Kidney epithelial cell (primary cell): Measurements from ENCODE around the gene HIGD1C. TPM values are rescaled to one million over a fixed set of nuclear protein-coding genes. Genes with fewer than 3 reads are reported as not detected.

ENCODE experiments used
- DNase-seq: peaks from one replicate; pipeline ENCODE4 v3.0.0-alpha.2; 2010; ENCODE audit warnings: low read depth
- H3K27me3 ChIP-seq: 2 replicates; pipeline ENCODE4 v1.6.0; 2011; ENCODE audit warnings: low read length; ENCODE audit not compliant: control insufficient read depth, insufficient read depth
- H3K36me3 ChIP-seq: 2 replicates; pipeline ENCODE4 v1.5.1; 2011; ENCODE audit warnings: low read length; ENCODE audit not compliant: control insufficient read depth, insufficient read depth
- H3K4me3 ChIP-seq: 2 replicates; pipeline ENCODE4 v1.5.1; 2011; ENCODE audit warnings: low read depth, mild to moderate bottlenecking, control low read depth, low read length
- total RNA-seq: library from RNA; depleted of rRNA; stranded (reverse); fragments of >200 nt; gene quantifications from 2 replicates; pipeline ENCODE4 v1.2.3, GENCODE V29; 2015
- TF ChIP-seq, protein P1 (sequence below): IDR thresholded peaks from 2 replicates; pipeline ENCODE4 v1.5.1; 2011; ENCODE audit warnings: mild to moderate bottlenecking, moderate library complexity, low read length, control low read depth, inconsistent platforms; ENCODE audit not compliant: insufficient read depth, poor library complexity, severe bottlenecking

HIGD1C gene
- total RNA-seq, 1 donor from 2014 or later = not detected

DNA sequence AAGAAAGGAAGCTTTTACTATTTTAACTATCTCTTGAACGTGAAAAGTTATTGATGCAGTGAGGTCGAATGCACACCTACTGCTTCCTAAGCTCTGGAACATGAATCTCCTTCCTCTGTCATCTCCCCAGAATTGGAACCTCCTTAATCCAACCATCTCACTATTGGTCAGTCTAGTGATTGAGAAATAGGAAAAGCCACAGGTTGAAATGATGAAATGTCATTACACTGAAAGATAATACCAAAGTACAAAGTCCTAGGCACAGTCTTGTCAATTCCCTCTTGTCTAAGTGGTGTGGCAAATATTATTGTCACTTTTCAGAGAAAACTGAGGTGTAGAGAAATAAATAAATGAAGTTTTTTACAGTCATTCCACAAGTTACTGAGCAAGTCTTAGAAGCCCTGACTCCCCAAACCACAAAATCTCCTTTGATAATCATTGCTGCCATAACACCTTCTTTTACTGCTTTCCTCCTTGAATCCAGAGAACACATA, 19.5 kb upstream of the HIGD1C start:
- TF ChIP-seq, protein P1, sequence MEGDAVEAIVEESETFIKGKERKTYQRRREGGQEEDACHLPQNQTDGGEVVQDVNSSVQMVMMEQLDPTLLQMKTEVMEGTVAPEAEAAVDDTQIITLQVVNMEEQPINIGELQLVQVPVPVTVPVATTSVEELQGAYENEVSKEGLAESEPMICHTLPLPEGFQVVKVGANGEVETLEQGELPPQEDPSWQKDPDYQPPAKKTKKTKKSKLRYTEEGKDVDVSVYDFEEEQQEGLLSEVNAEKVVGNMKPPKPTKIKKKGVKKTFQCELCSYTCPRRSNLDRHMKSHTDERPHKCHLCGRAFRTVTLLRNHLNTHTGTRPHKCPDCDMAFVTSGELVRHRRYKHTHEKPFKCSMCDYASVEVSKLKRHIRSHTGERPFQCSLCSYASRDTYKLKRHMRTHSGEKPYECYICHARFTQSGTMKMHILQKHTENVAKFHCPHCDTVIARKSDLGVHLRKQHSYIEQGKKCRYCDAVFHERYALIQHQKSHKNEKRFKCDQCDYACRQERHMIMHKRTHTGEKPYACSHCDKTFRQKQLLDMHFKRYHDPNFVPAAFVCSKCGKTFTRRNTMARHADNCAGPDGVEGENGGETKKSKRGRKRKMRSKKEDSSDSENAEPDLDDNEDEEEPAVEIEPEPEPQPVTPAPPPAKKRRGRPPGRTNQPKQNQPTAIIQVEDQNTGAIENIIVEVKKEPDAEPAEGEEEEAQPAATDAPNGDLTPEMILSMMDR = no peak
- Histone ChIP-seq H3K36me3 (no peaks in the 10 kb centered on the region), H3K27me3 (no peaks in the 10 kb centered on the region), H3K4me3 (no peak overlapping the region)
- no peak for DNase-seq

DNA sequence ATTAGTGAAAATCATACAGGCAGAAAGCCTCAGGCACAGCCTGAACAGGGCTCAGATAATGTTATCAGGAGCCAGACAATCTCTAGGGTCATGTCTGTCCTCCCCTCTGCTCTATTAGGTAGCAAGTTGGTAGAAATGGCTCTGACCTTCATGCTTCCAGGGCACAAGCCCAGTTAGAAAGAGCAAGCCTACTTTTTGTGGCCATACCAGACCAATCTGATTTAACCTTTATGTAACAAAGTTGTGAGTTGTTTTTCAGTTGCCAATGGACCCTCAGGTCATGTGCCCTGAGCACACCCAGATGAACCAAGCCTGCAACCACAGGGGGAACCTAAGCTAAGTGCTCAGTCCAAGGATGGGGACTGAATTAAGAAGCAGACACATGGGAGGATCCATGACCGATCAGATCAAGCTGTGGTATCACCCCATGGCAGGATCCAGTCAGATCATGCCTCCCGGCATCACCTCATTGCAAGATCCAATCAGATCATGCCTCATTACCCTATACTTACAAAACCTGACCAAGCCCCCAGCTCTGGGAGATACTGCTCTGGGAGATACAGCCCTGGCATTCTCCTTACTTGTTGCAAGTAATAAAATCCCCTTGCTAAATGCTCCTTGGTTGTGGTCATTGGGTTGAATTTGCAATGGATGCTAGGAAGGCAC, 18.8 kb upstream of the HIGD1C start:
- no peak for DNase-seq
- TF ChIP-seq, protein P1 = no peak
- H3K27me3 ChIP-seq = no peaks in the 10 kb centered on the region
- H3K36me3 ChIP-seq = no peaks in the 10 kb centered on the region
- no peak overlapping the region for H3K4me3 ChIP-seq

DNA sequence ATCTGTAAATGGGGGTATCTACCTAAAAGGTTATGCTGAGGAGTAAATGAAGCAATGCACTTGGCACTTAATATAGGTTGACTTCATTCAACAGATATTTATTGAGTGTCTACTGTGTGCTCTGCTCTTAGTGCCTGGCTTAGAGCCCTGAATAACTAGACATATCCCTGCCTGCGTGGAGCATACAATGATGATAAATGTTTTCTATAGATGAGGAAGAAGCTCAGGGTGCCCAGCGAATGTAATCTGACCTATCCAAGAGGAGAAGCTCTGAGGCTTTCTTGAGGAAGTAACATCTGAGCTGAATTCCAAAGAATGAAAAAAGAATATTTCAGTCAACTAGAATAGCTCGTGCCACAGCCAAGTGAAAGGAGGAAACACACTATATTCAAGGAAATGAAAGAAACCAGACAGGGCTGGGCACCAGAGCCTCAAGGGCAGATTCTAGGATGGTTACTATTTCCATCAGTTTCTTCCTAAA, 17.9 kb upstream of the HIGD1C start:
- no peak for DNase-seq
- no peak overlapping the region for H3K4me3 ChIP-seq
- TF ChIP-seq, protein P1 = no peak
- no peaks in the 10 kb centered on the region for H3K36me3 ChIP-seq
- H3K27me3 ChIP-seq = no peaks in the 10 kb centered on the region

DNA sequence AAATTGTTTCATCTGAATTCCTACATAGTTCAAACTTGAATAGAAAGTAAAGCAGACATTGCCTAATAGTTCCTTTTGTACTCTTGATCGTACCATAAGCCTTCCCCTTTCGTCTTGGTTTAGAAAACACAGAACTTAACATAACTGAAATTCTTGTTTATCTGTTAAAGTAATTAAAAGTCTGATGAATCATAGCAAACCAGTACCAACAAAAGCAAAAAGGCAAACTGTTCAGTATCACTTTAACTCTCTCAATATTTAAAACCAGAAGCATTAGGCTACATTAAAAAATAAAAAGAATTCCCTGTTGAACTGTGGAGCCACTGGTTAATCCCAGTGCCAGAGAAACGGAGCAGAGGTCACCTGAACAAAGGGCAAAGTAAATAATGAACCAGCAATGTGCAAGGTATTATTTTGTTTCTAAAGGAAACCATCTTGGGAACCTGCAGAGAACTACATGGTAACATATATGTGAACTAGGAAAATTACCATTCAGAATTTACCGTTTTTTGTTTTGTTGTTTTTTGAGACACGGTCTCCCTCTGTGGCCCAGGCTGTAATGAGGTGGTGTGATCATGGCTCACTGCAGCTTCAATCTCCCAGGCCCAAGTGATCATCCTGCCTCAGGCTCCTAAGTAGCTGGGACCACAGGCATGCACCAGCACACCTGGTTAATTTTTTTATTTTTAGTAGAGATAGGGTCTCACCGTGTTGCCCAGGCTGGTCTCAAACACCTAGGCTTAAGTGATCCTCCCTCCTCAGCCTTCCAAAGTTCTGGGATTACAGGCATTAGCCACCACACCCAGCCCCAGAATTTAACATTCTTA, 17.1 kb upstream of the HIGD1C start:
- Histone ChIP-seq H3K4me3 (no peak overlapping the region), H3K27me3 (no peaks in the 10 kb centered on the region), H3K36me3 (no peaks in the 10 kb centered on the region)
- TF ChIP-seq, protein P1 = no peak
- DNase-seq = no peak

DNA sequence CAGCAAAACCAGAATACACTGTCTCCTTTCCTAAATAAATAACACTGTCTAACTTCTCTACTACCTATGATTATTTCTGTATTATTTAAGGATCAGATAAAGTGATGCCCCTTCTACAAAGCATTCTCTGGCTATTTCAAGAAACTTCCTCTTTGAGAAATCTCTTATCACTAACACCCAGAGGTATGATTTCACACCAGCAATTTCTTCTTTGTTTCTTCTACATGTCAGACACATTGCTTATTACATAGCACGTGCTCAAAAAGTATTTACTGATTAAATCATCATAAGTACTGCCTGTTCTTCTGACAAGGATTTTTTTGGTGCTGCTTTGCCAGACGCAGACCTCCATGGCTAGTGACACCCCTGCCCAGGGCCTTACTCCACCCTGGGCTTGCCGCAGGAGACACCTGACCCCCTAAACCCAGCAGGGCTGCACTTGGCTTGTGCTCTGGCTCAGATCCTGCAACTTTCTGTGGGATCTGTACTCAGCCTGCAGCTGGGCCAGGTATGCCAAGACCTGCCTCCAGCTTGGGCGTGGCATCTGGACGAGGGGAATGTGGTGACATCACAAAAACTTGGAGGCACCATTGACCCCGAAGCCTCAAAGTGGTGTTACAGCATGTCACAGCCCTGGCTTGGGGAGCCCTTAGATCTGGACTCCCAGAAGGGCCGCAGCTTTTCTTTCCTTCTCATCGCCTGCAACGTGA, 15.4 kb upstream of the HIGD1C start:
- TF ChIP-seq, protein P1 = no peak
- Histone ChIP-seq H3K4me3 (no peak overlapping the region), H3K27me3 (no peaks in the 10 kb centered on the region), H3K36me3 (no peaks in the 10 kb centered on the region)
- DNase-seq = no peak
